HG02642 (cell line): ENCODE results near the gene VMAC.
"Not testable (repeated sequence)": the region's sequence is repeated elsewhere in the genome, so short reads cannot be mapped to it uniquely, and the experiment has no call there.

Experiments
- ATAC-seq: cut with Tn5 transposase; IDR thresholded peaks from one replicate; pipeline ENCODE4 v1.9.1; 2021; ENCODE audit warnings: mild to moderate bottlenecking; ENCODE audit not compliant: unreplicated experiment, poor library complexity

VMAC gene

GRCh38 chr19:5883157-5883873 lies 21.4 kb upstream of the VMAC start:
- ATAC-seq, result not testable (repeated sequence)

- ATAC-seq, result not testable (repeated sequence)
These were observed 20.4 kb upstream of the VMAC start for GRCh38 chr19:5884065-5884811.

GRCh38 chr19:5889288-5889971 lies 15.2 kb upstream of the VMAC start:
- no peak for ATAC-seq

DNA sequence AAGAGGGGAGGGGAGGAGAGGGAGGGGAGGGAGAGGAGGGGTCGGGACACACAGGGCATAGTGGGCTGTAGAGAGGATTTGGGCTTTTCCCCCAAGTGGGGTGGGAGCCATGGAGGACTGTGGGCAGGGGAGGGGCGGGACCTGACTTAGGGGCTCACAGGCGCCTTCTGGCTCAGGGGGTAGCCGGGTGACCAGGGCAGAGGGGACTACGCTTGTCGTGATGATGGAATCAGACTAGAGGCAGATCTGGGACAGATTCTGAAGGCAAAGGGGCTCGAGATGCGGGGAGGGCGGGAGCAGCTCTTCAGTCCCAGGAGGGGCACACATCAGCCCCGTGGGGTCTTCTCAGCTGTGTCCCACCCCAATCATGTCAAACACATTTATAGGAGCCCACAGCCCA lies 14.6 kb upstream of the VMAC start:
- no peak for ATAC-seq

DNA sequence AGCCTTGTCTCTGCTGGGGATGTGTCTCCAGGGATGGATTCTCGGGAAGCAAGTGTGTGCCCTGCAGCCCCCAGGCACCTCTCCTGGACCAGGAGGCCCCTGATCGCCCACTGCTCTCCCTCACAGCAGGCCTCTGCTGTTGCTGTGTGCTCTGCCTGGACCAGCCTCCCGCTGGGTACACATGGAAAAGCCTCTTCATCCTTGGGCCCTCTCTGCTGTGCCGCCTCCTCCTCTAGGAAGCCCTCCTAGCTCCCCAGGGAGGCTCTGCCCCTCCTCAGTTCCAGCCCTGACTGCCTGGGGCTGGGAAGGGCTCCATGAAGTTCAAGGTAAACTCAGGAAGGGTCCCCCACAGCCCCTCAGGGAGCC lies 13.1 kb upstream of the VMAC start:
- no peak for ATAC-seq

DNA sequence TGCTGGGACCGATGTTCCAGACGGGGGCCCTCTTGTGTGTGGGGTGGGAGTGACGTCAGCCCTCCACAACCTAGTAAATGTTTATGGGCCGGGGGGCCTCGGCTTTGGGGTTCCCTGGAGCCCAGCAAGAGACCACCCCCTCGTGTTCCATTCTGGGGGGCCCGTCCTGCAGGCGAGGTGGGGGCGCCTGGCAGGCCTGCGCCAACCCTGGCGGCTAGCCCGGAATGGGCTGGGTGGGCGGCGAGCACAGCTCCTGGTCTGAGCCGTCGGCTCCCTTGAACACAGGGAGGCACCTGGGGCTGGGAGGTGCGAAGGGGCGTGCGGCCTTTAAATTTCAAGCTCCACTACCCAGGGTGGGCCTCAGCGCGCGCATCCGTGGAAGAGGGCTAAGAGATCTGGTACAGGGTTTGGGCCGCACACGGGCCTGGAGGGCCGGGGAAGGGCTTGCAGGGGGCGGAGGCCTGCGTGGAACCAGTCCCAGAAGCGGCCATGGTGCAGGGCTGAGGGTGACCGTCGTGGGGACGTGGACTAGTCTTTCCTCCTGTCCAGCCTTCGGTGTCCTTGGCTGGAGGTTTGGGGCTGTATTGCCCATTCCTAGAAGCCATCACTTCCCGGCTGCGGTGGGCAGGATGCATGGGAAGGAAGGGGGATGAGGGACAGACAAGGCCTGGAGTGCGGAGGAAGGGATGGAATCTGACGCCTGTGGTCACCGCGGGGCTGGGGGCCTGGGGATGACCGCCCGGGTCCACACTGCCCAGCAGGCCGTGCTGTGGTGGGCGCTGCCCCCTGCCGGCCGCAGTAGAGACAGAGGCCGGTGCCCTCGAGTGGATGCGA lies 12.5 kb upstream of the VMAC start:
- ATAC-seq, result no peak

DNA sequence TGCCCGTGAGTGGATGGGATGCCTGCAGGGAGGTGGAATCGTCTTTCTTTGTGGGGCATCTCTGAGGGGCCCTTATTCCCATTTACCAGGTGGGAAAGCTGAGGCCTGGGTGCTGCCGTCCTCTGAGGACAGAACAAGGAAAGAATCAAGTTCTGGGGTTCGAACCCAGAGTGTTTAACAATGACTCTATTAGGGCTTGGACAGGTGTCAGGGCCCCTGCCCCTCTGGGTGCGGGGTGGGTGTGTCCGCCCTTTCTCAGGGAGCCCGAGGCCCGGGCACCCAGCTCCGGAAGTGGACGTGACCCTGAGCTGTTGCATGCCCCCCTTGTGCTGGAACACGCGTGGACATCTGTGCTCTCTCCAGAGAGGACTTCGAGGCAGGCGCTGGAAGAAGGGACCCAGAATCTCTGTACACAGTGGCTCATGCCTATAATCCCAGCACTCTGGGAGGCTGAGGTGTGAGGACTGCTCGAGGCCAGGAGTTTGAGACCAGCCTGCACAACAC lies 11.8 kb upstream of the VMAC start:
- no peak for ATAC-seq

DNA sequence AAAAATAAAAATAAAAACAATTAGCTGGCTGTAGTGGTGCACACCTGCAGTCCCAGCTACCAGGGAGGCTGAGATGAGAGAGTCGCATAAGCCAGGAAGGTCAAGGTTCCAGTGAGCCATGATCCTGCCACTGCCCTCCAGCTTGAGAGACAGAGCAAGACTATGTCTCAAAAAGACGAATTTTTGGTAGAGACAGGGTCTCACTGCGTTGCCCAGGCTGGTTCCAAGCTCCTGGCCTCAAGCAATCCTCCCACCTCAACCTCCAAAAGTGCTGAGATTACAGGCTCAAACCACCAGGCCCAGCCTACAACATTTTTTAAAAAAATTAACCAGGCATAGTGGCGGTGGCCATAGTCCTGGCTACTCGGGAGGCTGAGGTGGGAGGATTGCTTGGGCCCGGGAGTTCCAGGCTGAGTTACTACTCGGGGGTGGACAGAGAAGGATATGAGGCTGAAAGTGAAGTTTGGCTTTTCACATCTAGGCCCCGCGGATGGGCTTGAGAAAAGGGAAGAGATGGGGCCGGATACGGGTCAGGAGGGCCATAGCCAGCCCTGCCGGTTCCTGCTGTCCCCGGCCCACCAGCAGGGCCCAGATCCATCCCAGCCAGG lies 11.3 kb upstream of the VMAC start:
- ATAC-seq, result no peak

DNA sequence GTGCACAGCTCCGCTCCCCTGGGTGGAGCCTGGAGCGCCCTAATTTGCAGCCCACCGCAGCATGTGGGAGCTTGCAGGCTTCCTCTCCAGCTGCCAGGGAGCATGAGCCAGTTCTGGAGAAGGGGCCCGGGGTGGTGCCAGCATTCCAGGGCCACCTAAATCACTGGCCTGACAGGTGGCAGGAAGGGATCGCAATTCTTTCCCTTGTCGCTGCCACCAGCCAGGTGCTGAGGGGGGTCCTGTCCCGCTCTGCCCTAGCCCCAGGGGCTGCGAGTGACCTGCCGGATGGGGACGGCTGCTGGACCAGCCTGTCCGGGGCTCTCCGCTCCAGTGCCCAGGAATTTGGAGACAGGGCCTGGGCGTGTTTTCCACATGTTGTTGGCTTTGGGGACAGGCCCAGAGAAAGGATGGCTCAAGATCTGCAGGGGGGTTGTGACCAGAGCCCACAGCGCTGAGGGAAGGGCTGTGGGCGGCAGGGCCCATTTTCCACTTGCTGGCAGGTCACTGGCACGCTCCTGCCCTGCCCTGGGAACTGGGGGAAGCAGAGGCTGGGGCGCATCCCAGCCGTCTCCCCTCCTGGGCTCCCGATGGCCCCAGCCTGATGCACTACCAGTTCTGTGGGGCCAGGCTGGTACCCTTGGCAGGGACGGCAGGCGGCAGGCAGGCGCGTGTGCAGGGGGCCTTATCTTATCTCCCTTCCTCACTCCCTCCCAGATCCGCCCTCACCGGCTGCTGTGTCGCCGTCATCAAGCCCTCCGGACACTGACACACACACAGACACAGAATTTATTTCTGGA lies 10.6 kb upstream of the VMAC start:
- ATAC-seq, result no peak

DNA sequence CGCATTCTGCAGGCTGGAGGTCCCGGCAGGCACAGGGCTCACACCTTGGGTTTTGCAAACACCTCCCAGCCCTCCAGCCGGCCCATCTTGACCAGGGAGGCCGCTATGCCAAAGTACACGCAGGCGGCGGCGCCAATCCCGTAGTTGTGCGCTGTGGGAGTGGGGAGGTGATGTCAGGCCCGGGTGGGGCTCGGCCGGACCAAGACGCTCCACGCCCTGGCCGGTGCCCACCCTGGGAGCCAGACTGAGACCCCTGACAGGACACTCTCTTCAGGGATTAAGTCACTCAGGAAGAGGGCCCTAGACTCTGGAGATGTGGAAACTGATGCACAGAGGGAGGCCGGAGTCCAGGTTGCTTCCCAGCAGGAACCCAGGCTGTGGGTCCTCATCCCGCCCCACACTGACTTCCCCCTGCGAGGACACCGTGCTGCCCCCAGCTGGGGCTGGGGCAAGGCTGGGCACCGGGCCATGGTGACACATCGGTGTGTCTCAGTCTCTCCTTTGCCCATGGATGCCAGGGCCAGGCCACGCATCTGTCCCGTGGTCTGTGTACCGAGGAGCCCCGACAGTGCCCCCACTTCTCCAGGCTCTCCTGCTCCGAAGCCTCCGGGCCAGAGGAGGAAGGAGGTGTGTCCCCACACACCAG lies 9.8 kb upstream of the VMAC start:
- no peak for ATAC-seq

DNA sequence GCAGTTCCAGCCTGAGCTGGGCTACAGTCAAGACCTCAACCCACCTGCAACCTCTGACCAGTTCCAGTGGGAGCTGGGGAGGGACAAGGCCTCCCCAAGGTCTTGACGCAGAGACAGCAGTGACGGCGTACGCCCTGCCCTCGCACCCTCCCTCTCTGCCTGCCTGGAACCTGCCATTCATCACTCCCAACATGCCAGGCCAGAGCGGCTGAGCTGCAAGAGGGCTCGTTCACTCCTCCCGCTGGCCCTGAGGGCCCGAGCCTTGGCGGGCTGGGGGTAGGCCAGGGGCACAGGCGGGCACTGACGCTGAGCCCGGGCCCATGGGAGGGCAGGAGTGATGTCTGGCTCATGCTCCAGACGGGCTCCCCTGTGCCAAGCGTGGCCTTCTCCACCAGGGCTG lies 9.3 kb upstream of the VMAC start:
- no peak for ATAC-seq

GRCh38 chr19:5895890-5896289 lies 8.8 kb upstream of the VMAC start:
- no peak for ATAC-seq

DNA sequence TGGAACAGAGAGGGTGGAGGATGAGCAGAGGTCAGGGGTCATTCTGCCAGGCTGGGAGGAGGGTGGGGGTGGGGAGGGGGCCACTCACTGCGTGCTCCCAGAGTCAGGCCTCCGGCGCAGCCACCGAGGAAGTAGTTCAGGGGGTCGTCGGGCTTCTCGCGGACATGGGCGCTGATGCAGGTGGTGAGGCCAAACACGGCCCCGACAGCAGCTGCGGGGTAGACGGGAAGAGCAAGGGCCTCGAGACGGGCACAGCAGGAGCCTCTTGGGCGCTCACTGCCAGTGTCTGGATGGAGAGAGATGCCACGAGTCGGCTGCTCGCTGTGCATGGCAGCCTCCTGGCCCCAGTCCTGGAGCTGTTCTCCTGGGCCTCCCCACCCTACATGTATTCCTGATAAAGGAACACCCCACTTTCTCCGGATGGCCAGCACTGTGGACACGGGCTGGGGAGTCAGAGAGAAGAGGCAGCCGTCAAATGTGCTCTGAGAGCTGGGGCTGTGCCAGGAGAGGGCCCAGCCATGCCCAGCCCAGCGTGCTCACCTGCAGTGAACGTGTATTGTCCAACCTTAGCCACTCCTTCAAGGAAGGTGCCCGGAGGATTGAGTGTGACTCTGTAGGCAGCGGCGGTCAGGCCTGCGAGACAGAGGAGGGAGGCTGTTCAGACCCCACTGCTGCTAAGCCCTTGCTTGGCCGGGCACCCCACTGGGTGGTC lies 8.2 kb upstream of the VMAC start:
- ATAC-seq, result no peak

DNA sequence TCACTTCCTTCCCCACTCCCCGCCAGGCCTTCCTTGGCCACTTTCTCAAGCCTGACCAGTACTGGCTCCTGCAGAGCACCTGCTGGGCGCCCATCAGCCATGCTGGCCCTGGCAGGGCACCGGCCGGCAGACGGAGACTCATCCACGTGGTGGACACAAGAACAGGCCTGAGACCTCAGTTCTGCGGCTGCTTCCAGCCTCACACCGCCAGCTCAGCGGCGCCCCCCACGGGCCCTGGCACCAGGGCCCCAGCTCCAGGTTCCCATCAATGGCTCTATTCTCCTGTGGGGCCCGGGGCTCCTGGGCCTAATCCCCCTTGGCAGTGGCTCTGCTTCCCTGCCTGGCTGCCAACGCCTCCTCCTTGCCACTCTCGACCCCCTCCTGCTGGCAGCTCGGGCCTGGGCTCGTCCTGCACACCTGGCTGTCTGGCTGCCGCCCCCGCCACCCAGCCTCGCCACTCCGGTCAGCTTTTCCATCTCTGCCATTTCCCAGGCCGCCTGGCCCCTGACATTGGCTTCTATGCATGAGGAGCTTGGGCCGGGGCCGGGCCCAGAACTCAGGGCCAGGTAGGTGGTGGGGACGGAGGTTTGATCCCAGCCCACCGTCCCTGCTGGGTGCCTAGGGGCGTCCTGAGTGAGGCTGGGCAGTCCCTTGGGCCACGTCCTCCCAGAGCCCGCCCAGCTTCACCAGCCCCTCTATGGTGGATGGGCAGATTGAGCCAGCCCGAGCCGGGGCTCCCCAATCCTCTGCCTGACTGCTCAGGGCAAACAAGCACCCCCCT lies 7.3 kb upstream of the VMAC start:
- ATAC-seq, result no peak

- no peak for ATAC-seq
These were observed 4.7 kb upstream of the VMAC start for GRCh38 chr19:5899728-5900526.

GRCh38 chr19:5900976-5901375 lies 3.7 kb upstream of the VMAC start:
- ATAC-seq, result no peak
